ENCODE data around the gene MACROD1.
"Not testable (repeated sequence)": the region's sequence is repeated elsewhere in the genome, so short reads cannot be mapped to it uniquely, and the experiment has no call there.

The MACROD1 gene

GRCh38 chr11:64049509-64049908 is 116.4 kb downstream of the MACROD1 start:
- FAIRE-seq = no peak
- TF ChIP-seq TAF1 (IDR thresholded peaks at IDR 0.05; ENCODE audit: low read depth, low read length) = no peak
- TF ChIP-seq POLR2AphosphoS5 (IDR thresholded peaks at IDR 0.05; ENCODE audit: low read depth, low read length) = no peak
- TF ChIP-seq POU2F2 (IDR thresholded peaks at IDR 0.05; ENCODE audit: low read depth, low read length) = no peak
- no peak for TF ChIP-seq SPI1 (IDR thresholded peaks at IDR 0.05; ENCODE audit: low read depth, low read length)
- no peak for TF ChIP-seq PAX5 (IDR thresholded peaks at IDR 0.05; ENCODE audit: insufficient read depth, low read length, severe bottlenecking)
- TF ChIP-seq POLR2A (IDR thresholded peaks at IDR 0.05; ENCODE audit: low read depth, low read length) = no peak
- no peak for DNase-seq (ENCODE audit: insufficient read length, low spot score)

- DNase-seq (ENCODE audit: insufficient read length, low spot score) = no peak
- no peak for TF ChIP-seq TAF1 (IDR thresholded peaks at IDR 0.05; ENCODE audit: low read depth, low read length)
- no peak for TF ChIP-seq SPI1 (IDR thresholded peaks at IDR 0.05; ENCODE audit: low read depth, low read length)
- no peak for TF ChIP-seq POU2F2 (IDR thresholded peaks at IDR 0.05; ENCODE audit: low read depth, low read length)
- no peak for TF ChIP-seq POLR2A (IDR thresholded peaks at IDR 0.05; ENCODE audit: low read depth, low read length)
- no peak for TF ChIP-seq POLR2AphosphoS5 (IDR thresholded peaks at IDR 0.05; ENCODE audit: low read depth, low read length)
- TF ChIP-seq PAX5 (IDR thresholded peaks at IDR 0.05; ENCODE audit: insufficient read depth, low read length, severe bottlenecking) = no peak
- FAIRE-seq = no peak
Observed at GRCh38 chr11:64048042-64048854, 117.7 kb downstream of the MACROD1 start.

- not testable (repeated sequence) for FAIRE-seq
Observed at GRCh38 chr11:64047373-64047772, 118.5 kb downstream of the MACROD1 start.

GRCh38 chr11:64045700-64046099 is 120.2 kb downstream of the MACROD1 start:
- FAIRE-seq (no peak), DNase-seq (ENCODE audit: insufficient read length, low spot score) (no peak)
- TF ChIP-seq POU2F2 (IDR thresholded peaks at IDR 0.05; ENCODE audit: low read depth, low read length) = no peak
- TF ChIP-seq POLR2A (IDR thresholded peaks at IDR 0.05; ENCODE audit: low read depth, low read length) = no peak
- no peak for TF ChIP-seq SPI1 (IDR thresholded peaks at IDR 0.05; ENCODE audit: low read depth, low read length)
- TF ChIP-seq TAF1 (IDR thresholded peaks at IDR 0.05; ENCODE audit: low read depth, low read length) = no peak
- TF ChIP-seq PAX5 (IDR thresholded peaks at IDR 0.05; ENCODE audit: insufficient read depth, low read length, severe bottlenecking) = no peak
- no peak for TF ChIP-seq POLR2AphosphoS5 (IDR thresholded peaks at IDR 0.05; ENCODE audit: low read depth, low read length)

More at GRCh38 chr11:64047373-64047772, 118.5 kb downstream of the MACROD1 start:
- not testable (repeated sequence) for DNase-seq (ENCODE audit: insufficient read length, low spot score)

- DNase-seq (ENCODE audit: insufficient read length, low spot score) (no peak), FAIRE-seq (no peak)
Observed at GRCh38 chr11:64044730-64045393, 121.1 kb downstream of the MACROD1 start.

GRCh38 chr11:64043545-64043944 is 122.4 kb downstream of the MACROD1 start:
- TF ChIP-seq POLR2A (IDR thresholded peaks at IDR 0.05; ENCODE audit: low read depth, low read length) (no peak), SPI1 (IDR thresholded peaks at IDR 0.05; ENCODE audit: low read depth, low read length) (no peak), PAX5 (IDR thresholded peaks at IDR 0.05; ENCODE audit: insufficient read depth, low read length, severe bottlenecking) (no peak), POU2F2 (IDR thresholded peaks at IDR 0.05; ENCODE audit: low read depth, low read length) (no peak), TAF1 (IDR thresholded peaks at IDR 0.05; ENCODE audit: low read depth, low read length) (no peak), POLR2AphosphoS5 (IDR thresholded peaks at IDR 0.05; ENCODE audit: low read depth, low read length) (no peak)
- FAIRE-seq (no peak), DNase-seq (ENCODE audit: insufficient read length, low spot score) (no peak)

More at GRCh38 chr11:64044730-64045393, 121.1 kb downstream of the MACROD1 start:
- no peak for TF ChIP-seq PAX5 (IDR thresholded peaks at IDR 0.05; ENCODE audit: insufficient read depth, low read length, severe bottlenecking)
- no peak for TF ChIP-seq POLR2AphosphoS5 (IDR thresholded peaks at IDR 0.05; ENCODE audit: low read depth, low read length)
- TF ChIP-seq TAF1 (IDR thresholded peaks at IDR 0.05; ENCODE audit: low read depth, low read length) = no peak
- TF ChIP-seq SPI1 (IDR thresholded peaks at IDR 0.05; ENCODE audit: low read depth, low read length) = no peak
- no peak for TF ChIP-seq POU2F2 (IDR thresholded peaks at IDR 0.05; ENCODE audit: low read depth, low read length)
- TF ChIP-seq POLR2A (IDR thresholded peaks at IDR 0.05; ENCODE audit: low read depth, low read length) = no peak

GRCh38 chr11:64042301-64042700 is 123.6 kb downstream of the MACROD1 start:
- FAIRE-seq (no peak), DNase-seq (ENCODE audit: insufficient read length, low spot score) (no peak)
- no peak for TF ChIP-seq POU2F2 (IDR thresholded peaks at IDR 0.05; ENCODE audit: low read depth, low read length)
- TF ChIP-seq POLR2AphosphoS5 (IDR thresholded peaks at IDR 0.05; ENCODE audit: low read depth, low read length) = no peak
- no peak for TF ChIP-seq SPI1 (IDR thresholded peaks at IDR 0.05; ENCODE audit: low read depth, low read length)
- no peak for TF ChIP-seq TAF1 (IDR thresholded peaks at IDR 0.05; ENCODE audit: low read depth, low read length)
- no peak for TF ChIP-seq PAX5 (IDR thresholded peaks at IDR 0.05; ENCODE audit: insufficient read depth, low read length, severe bottlenecking)
- no peak for TF ChIP-seq POLR2A (IDR thresholded peaks at IDR 0.05; ENCODE audit: low read depth, low read length)

- DNase-seq (ENCODE audit: insufficient read length, low spot score) = no peak
- FAIRE-seq = no peak
- TF ChIP-seq TAF1 (IDR thresholded peaks at IDR 0.05; ENCODE audit: low read depth, low read length) = no peak
- no peak for TF ChIP-seq PAX5 (IDR thresholded peaks at IDR 0.05; ENCODE audit: insufficient read depth, low read length, severe bottlenecking)
- TF ChIP-seq POLR2A (IDR thresholded peaks at IDR 0.05; ENCODE audit: low read depth, low read length) = no peak
- TF ChIP-seq POLR2AphosphoS5 (IDR thresholded peaks at IDR 0.05; ENCODE audit: low read depth, low read length) = no peak
- no peak for TF ChIP-seq POU2F2 (IDR thresholded peaks at IDR 0.05; ENCODE audit: low read depth, low read length)
- no peak for TF ChIP-seq SPI1 (IDR thresholded peaks at IDR 0.05; ENCODE audit: low read depth, low read length)
Observed at GRCh38 chr11:64041846-64042245, 124.1 kb downstream of the MACROD1 start.

GRCh38 chr11:64040684-64041322 is 125.1 kb downstream of the MACROD1 start:
- TF ChIP-seq POU2F2 (IDR thresholded peaks at IDR 0.05; ENCODE audit: low read depth, low read length) = no peak
- no peak for TF ChIP-seq TAF1 (IDR thresholded peaks at IDR 0.05; ENCODE audit: low read depth, low read length)
- TF ChIP-seq SPI1 (IDR thresholded peaks at IDR 0.05; ENCODE audit: low read depth, low read length) = no peak
- TF ChIP-seq PAX5 (IDR thresholded peaks at IDR 0.05; ENCODE audit: insufficient read depth, low read length, severe bottlenecking) = no peak
- no peak for TF ChIP-seq POLR2A (IDR thresholded peaks at IDR 0.05; ENCODE audit: low read depth, low read length)
- TF ChIP-seq POLR2AphosphoS5 (IDR thresholded peaks at IDR 0.05; ENCODE audit: low read depth, low read length) = no peak
- no peak for FAIRE-seq
- no peak for DNase-seq (ENCODE audit: insufficient read length, low spot score)
